SU-DHL-6 (cell line): ENCODE data around the gene TBX5.

Experiments used
- EZH2phosphoT487 ChIP-seq: fragments of 200-600 bp; sonication (generic), shearing (Covaris generic); conservative IDR thresholded peaks from 2 replicates; pipeline ENCODE4 v1.6.1; 2018; ENCODE audit warnings: mild to moderate bottlenecking, antibody characterized with exemption, low read length, moderate library complexity, mixed read lengths
- TF ChIP-seq, protein P1 (sequence below): fragments of 200-600 bp; sonication (generic); IDR thresholded peaks from one replicate; pipeline ENCODE4 v1.5.1; 2017; ENCODE audit warnings: antibody characterized with exemption, mild to moderate bottlenecking, low read length, moderate library complexity; ENCODE audit not compliant: insufficient read depth, poor library complexity, severe bottlenecking

- TF ChIP-seq, protein P1, sequence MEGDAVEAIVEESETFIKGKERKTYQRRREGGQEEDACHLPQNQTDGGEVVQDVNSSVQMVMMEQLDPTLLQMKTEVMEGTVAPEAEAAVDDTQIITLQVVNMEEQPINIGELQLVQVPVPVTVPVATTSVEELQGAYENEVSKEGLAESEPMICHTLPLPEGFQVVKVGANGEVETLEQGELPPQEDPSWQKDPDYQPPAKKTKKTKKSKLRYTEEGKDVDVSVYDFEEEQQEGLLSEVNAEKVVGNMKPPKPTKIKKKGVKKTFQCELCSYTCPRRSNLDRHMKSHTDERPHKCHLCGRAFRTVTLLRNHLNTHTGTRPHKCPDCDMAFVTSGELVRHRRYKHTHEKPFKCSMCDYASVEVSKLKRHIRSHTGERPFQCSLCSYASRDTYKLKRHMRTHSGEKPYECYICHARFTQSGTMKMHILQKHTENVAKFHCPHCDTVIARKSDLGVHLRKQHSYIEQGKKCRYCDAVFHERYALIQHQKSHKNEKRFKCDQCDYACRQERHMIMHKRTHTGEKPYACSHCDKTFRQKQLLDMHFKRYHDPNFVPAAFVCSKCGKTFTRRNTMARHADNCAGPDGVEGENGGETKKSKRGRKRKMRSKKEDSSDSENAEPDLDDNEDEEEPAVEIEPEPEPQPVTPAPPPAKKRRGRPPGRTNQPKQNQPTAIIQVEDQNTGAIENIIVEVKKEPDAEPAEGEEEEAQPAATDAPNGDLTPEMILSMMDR: no peak
- TF ChIP-seq EZH2phosphoT487: no peak
Observed at GRCh38 chr12:114441039-114441383, 35.1 kb upstream of the TBX5 start.
